ENCODE results near the gene SLC27A4.

- TF ChIP-seq CTCF (IDR thresholded peaks at IDR 0.05) (no peak), POLR2A (IDR thresholded peaks at IDR 0.05) (no peak), POLR2AphosphoS5 (IDR thresholded peaks at IDR 0.05; ENCODE audit: insufficient read depth in 1 of 2, low read depth in 1 of 2) (no peak)
Observed at GRCh38 chr9:128337936-128338335, 2.4 kb upstream of the SLC27A4 start.

All from vagina (tissue), 2 donors.